HEK293 (cell line): ENCODE data around the gene HTRA2.

ENCODE experiments used
- CTCF ChIA-PET: fragments of 350-600 bp; formaldehyde crosslinking; extraction: SDS; loops from one replicate; lab custom pipeline; 2021; ENCODE audit warnings: antibody characterized with exemption; lab: Yijun Ruan, JAX
- POLR2A ChIA-PET: fragments of 300-600 bp; formaldehyde crosslinking; extraction: SDS; loops from one replicate; lab custom pipeline; 2020; ENCODE audit warnings: antibody characterized with exemption, inconsistent platforms; lab: Yijun Ruan, JAX
- H3K27ac ChIP-seq: fragments of 200-500 bp; sonication (Bioruptor generic); 2 replicates; pipeline ENCODE4 v1.5.1; 2014; ENCODE audit warnings: low read depth, low read length, control low read depth, inconsistent platforms; ENCODE audit errors: extremely low read depth
- H3K36me3 ChIP-seq, 2 experiments: fragments of 200-500 bp in 1 of 2; sonication (Bioruptor generic) in 1 of 2; 1 replicate in 1 of 2; 2 replicates in 1 of 2; pipeline ENCODE4 v1.5.1; 2014 to 2017; ENCODE audit warnings: inconsistent platforms in 2 of 2, low read length in 2 of 2; ENCODE audit not compliant: control insufficient read depth in 2 of 2, insufficient read depth in 1 of 2
- H3K4me1 ChIP-seq: fragments of 200-500 bp; sonication (Bioruptor generic); 2 replicates; pipeline ENCODE4 v1.5.1; 2014; ENCODE audit warnings: mild to moderate bottlenecking, low read length, inconsistent platforms; ENCODE audit not compliant: control insufficient read depth, insufficient read depth
- H3K4me3 ChIP-seq: 2 replicates; pipeline ENCODE4 v1.5.1; 2011; ENCODE audit warnings: low read depth, mild to moderate bottlenecking, control low read depth, low read length, moderate library complexity
- H3K9me3 ChIP-seq: fragments of 200-500 bp; sonication (Bioruptor generic); 2 replicates; pipeline ENCODE4 v1.5.1; 2014; ENCODE audit warnings: low read depth, low read length, inconsistent platforms; ENCODE audit not compliant: control insufficient read depth, insufficient read depth
- EGR2 ChIP-seq: fragments of 450-650 bp; formaldehyde crosslinking; IDR thresholded peaks from 2 replicates; pipeline ENCODE4 v1.5.1; 2016; ENCODE audit warnings: low read depth, missing biosample characterization, missing genetic modification characterization
- GLIS1 ChIP-seq: fragments of 450-650 bp; formaldehyde crosslinking; IDR thresholded peaks from 2 replicates; pipeline ENCODE4 v1.5.1; 2016; ENCODE audit warnings: missing biosample characterization, missing genetic modification characterization
- HOXC10 ChIP-seq: sonication (generic); formaldehyde crosslinking; IDR thresholded peaks from 2 replicates; pipeline ENCODE4 v1.8.1; 2023; ENCODE audit warnings: mild to moderate bottlenecking, missing genetic modification reagents
- KLF8 ChIP-seq: fragments of 450-650 bp; formaldehyde crosslinking; IDR thresholded peaks from 2 replicates; pipeline ENCODE4 v1.5.1; 2016; ENCODE audit warnings: missing biosample characterization, missing genetic modification characterization
- PATZ1 ChIP-seq: fragments of 450-650 bp; formaldehyde crosslinking; IDR thresholded peaks from 2 replicates; pipeline ENCODE4 v1.5.1; 2016; ENCODE audit warnings: missing biosample characterization, missing genetic modification characterization
- YY1 ChIP-seq: fragments of 450-650 bp; formaldehyde crosslinking; IDR thresholded peaks from 2 replicates; pipeline ENCODE4 v1.5.1; 2018; ENCODE audit warnings: missing biosample characterization, missing genetic modification characterization
- ZBTB17 ChIP-seq: fragments of 450-650 bp; formaldehyde crosslinking; IDR thresholded peaks from 2 replicates; pipeline ENCODE4 v1.5.1; 2016; ENCODE audit warnings: missing biosample characterization, missing genetic modification characterization
- ZNF157 ChIP-seq: fragments of 450-650 bp; formaldehyde crosslinking; IDR thresholded peaks from 2 replicates; pipeline ENCODE4 v1.5.1; 2016; ENCODE audit warnings: missing biosample characterization, missing genetic modification characterization
- ZNF18 ChIP-seq: fragments of 450-650 bp; formaldehyde crosslinking; IDR thresholded peaks from 2 replicates; pipeline ENCODE4 v1.5.1; 2016; ENCODE audit warnings: missing biosample characterization, missing genetic modification characterization
- ZNF2 ChIP-seq: fragments of 450-650 bp; formaldehyde crosslinking; IDR thresholded peaks from 2 replicates; pipeline ENCODE4 v1.5.1; 2016; ENCODE audit warnings: missing biosample characterization, missing genetic modification characterization
- ZNF23 ChIP-seq: fragments of 450-650 bp; formaldehyde crosslinking; IDR thresholded peaks from 2 replicates; pipeline ENCODE4 v1.5.1; 2016; ENCODE audit warnings: missing biosample characterization, missing genetic modification characterization, borderline replicate concordance
- ZNF24 ChIP-seq: fragments of 450-650 bp; formaldehyde crosslinking; IDR thresholded peaks from 2 replicates; pipeline ENCODE4 v1.5.1; 2016; ENCODE audit warnings: missing biosample characterization, missing genetic modification characterization
- ZNF362 ChIP-seq: fragments of 450-650 bp; formaldehyde crosslinking; IDR thresholded peaks from 2 replicates; pipeline ENCODE4 v1.5.1; 2016; ENCODE audit warnings: missing biosample characterization, missing genetic modification characterization
- ZNF561 ChIP-seq: fragments of 450-650 bp; IDR thresholded peaks from 2 replicates; pipeline ENCODE4 v1.5.1; 2018; ENCODE audit warnings: missing biosample characterization, missing genetic modification characterization, borderline replicate concordance
- ZNF629 ChIP-seq: fragments of 450-650 bp; formaldehyde crosslinking; IDR thresholded peaks from 2 replicates; pipeline ENCODE4 v1.5.1; 2017; ENCODE audit warnings: missing biosample characterization, missing genetic modification characterization
- ZNF701 ChIP-seq: fragments of 450-650 bp; formaldehyde crosslinking; IDR thresholded peaks from 2 replicates; pipeline ENCODE4 v1.5.1; 2016; ENCODE audit warnings: missing biosample characterization, missing genetic modification characterization
- ZNF785 ChIP-seq: fragments of 450-650 bp; formaldehyde crosslinking; IDR thresholded peaks from 2 replicates; pipeline ENCODE4 v1.5.1; 2016; ENCODE audit warnings: missing biosample characterization, missing genetic modification characterization
- TF ChIP-seq, protein P1 (sequence below): fragments of 450-650 bp; formaldehyde crosslinking; conservative IDR thresholded peaks from 2 replicates; pipeline ENCODE4 v1.5.1; 2016; ENCODE audit warnings: low read depth, missing biosample characterization, missing genetic modification characterization
- TF ChIP-seq, protein P2 (sequence below): fragments of 450-650 bp; formaldehyde crosslinking; IDR thresholded peaks from 2 replicates; pipeline ENCODE4 v1.5.1; 2017; ENCODE audit warnings: missing biosample characterization, missing genetic modification characterization

The HTRA2 gene

GRCh38 chr2:74554820-74555531 lies 25.2 kb downstream of the HTRA2 start (continued):
- TF ChIP-seq ZNF362 (no peak), ZNF18 (tag by site-specific recombination) (no peak)
- TF ChIP-seq, all 188 proteins: peak for 0

DNA sequence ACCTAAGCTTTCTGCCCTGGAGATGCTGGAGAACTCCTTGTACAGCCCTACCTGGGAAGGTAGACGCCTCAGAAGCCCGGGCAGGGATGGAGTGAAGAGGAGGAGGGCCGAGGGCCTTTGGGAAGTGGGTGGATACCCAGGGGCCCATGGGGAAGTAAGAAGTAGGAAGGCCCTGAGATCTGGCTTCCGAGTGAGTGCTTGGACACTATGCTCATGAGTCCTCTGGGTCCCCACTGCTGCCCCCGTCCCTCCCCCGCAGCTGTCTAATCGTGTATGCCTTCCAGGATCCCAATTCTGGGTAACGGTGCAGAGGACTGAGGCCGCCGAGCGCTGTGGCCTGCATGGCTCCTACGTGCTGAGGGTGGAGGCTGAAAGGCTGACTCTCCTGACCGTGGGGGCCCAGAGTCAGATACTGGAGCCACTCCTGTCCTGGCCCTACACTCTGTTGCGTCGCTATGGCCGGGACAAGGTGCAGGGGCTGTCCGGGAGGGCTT lies 25.9 kb downstream of the HTRA2 start:
- Histone ChIP-seq H3K4me1 (no peaks in the 10 kb centered on the region; the same call in 1 of the 2 replicates), H3K4me3 (no peak overlapping the region; the same call in 1 of the 2 replicates), H3K27ac (no peak overlapping the region), H3K9me3 (no peaks in the 10 kb centered on the region), H3K36me3 (peaks cover 0 to 7% of the 10 kb centered on the region in 2 experiments; a peak in 1 of 3 replicates)
- ChIA-PET CTCF (no interaction called here), POLR2A (no interaction called here)
- no peak for TF ChIP-seq HOXC10 (CRISPR knock-in tag)
- no peak for TF ChIP-seq ZNF629
- TF ChIP-seq ZNF24 (tag by site-specific recombination) = no peak
- TF ChIP-seq ZBTB17 (tag by site-specific recombination) = no peak
- no peak for TF ChIP-seq YY1 (tag by site-specific recombination)
- no peak for TF ChIP-seq PATZ1 (tag by site-specific recombination)
- no peak for TF ChIP-seq GLIS1
- no peak for TF ChIP-seq ZNF785 (tag by site-specific recombination)
- no peak for TF ChIP-seq EGR2 (tag by site-specific recombination)
- no peak for TF ChIP-seq ZNF23 (tag by site-specific recombination)
- no peak for TF ChIP-seq ZNF2
- TF ChIP-seq ZNF561 (tag by site-specific recombination) = no peak
- TF ChIP-seq, protein P1, sequence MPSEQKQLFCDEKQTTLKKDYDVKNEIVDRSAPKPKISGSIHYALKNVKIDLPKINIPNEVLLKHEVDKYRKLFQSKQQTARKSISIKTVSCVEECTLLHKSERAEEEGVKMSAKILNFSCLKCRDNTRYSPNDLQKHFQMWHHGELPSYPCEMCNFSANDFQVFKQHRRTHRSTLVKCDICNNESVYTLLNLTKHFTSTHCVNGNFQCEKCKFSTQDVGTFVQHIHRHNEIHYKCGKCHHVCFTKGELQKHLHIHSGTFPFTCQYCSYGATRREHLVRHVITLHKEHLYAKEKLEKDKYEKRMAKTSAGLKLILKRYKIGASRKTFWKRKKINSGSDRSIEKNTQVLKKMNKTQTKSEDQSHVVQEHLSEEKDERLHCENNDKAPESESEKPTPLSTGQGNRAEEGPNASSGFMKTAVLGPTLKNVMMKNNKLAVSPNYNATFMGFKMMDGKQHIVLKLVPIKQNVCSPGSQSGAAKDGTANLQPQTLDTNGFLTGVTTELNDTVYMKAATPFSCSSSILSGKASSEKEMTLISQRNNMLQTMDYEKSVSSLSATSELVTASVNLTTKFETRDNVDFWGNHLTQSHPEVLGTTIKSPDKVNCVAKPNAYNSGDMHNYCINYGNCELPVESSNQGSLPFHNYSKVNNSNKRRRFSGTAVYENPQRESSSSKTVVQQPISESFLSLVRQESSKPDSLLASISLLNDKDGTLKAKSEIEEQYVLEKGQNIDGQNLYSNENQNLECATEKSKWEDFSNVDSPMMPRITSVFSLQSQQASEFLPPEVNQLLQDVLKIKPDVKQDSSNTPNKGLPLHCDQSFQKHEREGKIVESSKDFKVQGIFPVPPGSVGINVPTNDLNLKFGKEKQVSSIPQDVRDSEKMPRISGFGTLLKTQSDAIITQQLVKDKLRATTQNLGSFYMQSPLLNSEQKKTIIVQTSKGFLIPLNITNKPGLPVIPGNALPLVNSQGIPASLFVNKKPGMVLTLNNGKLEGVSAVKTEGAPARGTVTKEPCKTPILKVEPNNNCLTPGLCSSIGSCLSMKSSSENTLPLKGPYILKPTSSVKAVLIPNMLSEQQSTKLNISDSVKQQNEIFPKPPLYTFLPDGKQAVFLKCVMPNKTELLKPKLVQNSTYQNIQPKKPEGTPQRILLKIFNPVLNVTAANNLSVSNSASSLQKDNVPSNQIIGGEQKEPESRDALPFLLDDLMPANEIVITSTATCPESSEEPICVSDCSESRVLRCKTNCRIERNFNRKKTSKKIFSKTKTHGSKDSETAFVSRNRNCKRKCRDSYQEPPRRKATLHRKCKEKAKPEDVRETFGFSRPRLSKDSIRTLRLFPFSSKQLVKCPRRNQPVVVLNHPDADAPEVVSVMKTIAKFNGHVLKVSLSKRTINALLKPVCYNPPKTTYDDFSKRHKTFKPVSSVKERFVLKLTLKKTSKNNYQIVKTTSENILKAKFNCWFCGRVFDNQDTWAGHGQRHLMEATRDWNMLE (tag by site-specific recombination) = no peak
- no peak for TF ChIP-seq KLF8
- TF ChIP-seq, protein P2, sequence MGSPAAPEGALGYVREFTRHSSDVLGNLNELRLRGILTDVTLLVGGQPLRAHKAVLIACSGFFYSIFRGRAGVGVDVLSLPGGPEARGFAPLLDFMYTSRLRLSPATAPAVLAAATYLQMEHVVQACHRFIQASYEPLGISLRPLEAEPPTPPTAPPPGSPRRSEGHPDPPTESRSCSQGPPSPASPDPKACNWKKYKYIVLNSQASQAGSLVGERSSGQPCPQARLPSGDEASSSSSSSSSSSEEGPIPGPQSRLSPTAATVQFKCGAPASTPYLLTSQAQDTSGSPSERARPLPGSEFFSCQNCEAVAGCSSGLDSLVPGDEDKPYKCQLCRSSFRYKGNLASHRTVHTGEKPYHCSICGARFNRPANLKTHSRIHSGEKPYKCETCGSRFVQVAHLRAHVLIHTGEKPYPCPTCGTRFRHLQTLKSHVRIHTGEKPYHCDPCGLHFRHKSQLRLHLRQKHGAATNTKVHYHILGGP (tag by site-specific recombination) = no peak
- no peak for TF ChIP-seq ZNF701 (tag by site-specific recombination)
- TF ChIP-seq ZNF157 (tag by site-specific recombination) = no peak
- TF ChIP-seq ZNF18 (tag by site-specific recombination) = no peak
